Measurements from ENCODE around the gene ACAP2.
"Not testable (repeated sequence)": the region's sequence is repeated elsewhere in the genome, so short reads cannot be mapped to it uniquely, and the experiment has no call there.

The ACAP2 gene

GRCh38 chr3:195240939-195241338, 201.9 kb downstream of the ACAP2 start:
- no peak for DNase-seq

- no peak for DNase-seq
Observed at GRCh38 chr3:195240171-195240701, 202.6 kb downstream of the ACAP2 start.

GRCh38 chr3:195239121-195239520, 203.7 kb downstream of the ACAP2 start:
- DNase-seq = no peak

DNA sequence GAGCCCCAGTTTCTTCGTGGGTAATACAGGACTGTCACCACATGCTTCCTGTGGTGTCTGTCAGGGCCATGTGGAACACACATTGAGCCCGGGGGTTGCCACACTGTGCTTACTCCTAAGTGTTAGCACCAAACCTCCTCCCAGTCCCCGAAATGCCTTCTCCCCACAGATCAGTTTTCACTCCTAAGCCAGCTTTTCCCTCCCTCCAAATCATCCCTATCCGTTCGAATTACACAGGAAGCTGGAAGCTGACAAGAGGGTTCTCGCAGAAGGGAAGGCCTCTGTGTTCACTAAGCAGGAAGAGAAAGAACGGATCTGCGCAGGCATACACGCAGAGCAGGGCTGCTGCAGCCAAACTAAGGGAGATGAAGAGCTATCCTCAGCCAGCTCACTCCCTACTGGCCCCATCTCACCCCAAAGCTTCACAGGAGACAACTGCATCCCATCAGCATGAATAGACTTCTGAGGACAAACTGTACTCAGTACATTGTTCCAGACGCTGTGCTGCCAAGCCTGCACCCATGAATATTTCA, 204.2 kb downstream of the ACAP2 start:
- DNase-seq = no peak

- DNase-seq = no peak
Observed at GRCh38 chr3:195238081-195238571, 204.7 kb downstream of the ACAP2 start.

- no peak for DNase-seq
Observed at GRCh38 chr3:195236801-195237570, 205.8 kb downstream of the ACAP2 start.

- no peak for DNase-seq
Observed at GRCh38 chr3:195236076-195236798, 206.6 kb downstream of the ACAP2 start.

DNA sequence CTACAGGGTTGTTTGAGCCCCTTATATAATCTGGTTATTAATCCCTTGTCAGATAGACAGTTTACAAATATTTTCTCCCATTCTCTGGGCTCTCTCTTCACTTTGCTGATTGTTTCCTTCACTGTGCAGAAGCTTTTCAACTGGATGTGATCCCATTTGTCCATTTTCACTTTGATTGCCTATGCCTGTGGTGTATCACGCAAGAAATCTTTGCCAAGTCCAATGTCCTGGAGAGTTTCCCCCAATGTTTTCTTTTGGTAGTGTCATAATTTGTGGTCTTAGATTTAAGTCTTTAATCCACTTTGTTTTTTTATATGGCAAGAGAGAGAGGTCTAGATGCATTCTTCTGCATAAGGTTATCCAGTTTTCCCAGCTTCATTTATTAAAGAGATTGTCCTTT, 212.6 kb downstream of the ACAP2 start:
- no peak for DNase-seq

DNA sequence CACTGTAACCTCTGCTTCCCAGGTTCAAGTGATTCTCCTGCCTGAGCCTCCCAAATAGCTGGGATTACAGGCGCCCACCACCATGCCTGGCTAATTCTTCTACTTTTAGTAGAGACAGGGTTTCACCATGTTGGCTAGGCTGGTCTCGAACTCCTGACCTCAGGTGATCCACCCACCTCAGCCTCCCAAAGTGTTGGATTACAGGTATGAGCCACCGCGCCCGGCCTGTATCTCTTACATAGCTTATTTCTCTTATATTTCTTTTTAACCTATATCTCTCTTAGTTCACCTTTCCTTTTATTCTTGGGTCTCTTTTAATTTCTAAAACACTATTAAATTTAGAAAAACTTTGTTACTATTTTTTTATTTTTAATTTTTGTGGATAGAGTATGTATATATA, 213.9 kb downstream of the ACAP2 start:
- not testable (repeated sequence) for DNase-seq

DNA sequence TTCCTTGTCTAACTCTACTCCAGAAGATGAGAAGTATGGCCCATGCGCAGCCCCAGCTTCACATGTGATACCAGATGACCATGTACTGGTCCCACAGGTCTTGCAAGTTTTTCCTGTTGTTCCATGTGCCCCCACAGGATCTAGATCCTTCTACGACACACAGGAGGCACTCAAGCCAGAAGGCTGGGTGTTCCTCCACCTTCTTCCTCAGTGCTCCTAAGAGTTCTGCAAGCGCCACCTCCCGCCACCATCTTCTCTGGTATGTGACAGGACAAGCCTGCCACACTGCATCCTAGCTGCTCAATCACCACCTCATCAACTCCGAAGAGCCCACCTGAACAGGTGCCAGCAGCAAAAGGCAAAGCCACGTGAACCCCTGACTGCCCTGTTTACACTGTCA, 214.9 kb downstream of the ACAP2 start:
- no peak for DNase-seq

- DNase-seq = no peak
Observed at GRCh38 chr3:195226900-195227447, 215.8 kb downstream of the ACAP2 start.

DNA sequence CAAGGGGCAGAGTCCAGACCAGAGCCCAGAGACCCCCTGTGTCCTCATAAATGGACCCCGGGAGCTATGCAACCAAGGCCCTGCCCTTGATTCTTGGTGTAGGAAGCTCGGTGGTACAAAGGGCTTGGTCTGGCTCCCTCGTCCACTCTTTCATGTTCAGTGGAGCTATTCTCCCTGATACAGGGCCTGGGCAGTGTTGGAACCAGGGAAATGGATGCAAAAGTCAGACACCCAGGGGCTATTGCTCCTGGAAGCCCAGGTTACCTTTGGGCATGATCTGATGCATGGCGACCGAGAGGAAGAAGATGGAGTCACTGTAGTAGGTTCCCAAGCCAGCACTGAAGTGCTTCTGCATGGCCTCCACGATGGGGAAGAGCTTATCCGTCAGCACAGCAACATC, 216.4 kb downstream of the ACAP2 start:
- DNase-seq = no peak

- DNase-seq = no peak
Observed at GRCh38 chr3:195224980-195225580, 217.7 kb downstream of the ACAP2 start.
